CD4-positive, alpha-beta memory T cell (primary cell): Measurements from ENCODE around the gene CCN2. TPM values are rescaled to one million over a fixed set of nuclear protein-coding genes. Genes with fewer than 3 reads are reported as not detected.
"Not testable (repeated sequence)": the region's sequence is repeated elsewhere in the genome, so short reads cannot be mapped to it uniquely, and the experiment has no call there.

Source experiments
- CTCF ChIA-PET: fragments of 350-600 bp; sonication (Branson Sonifier 250); formaldehyde crosslinking; loops from one replicate; lab custom pipeline; 2021; ENCODE audit warnings: inconsistent platforms; ENCODE audit not compliant: partially characterized antibody; lab: Charles Lee
- POLR2A ChIA-PET: fragments of 350-600 bp; sonication (Branson Sonifier 250); formaldehyde crosslinking; loops from one replicate; lab custom pipeline; 2021; ENCODE audit not compliant: partially characterized antibody; lab: Charles Lee
- DNase-seq, 5 donors: peaks; one replicate each; pipeline versions ENCODE4 v3.0.0 to v3.0.0-alpha.2; 2020 to 2022; ENCODE audit warnings: mixed read lengths in 1 of 5
- H3K27ac ChIP-seq: one replicate; pipeline ENCODE4 v1.7.0; 2013; ENCODE audit warnings: low read depth, low read length
- H3K27me3 ChIP-seq: 2 replicates; pipeline ENCODE4 v1.7.0; 2013; ENCODE audit warnings: mild to moderate bottlenecking, low read length, moderate library complexity; ENCODE audit not compliant: insufficient read depth
- H3K36me3 ChIP-seq: 2 replicates; pipeline ENCODE4 v1.7.0; 2013; ENCODE audit warnings: mild to moderate bottlenecking, low read length, moderate library complexity; ENCODE audit not compliant: insufficient read depth
- H3K4me1 ChIP-seq: 2 replicates; pipeline ENCODE4 v1.7.0; 2013; ENCODE audit warnings: mild to moderate bottlenecking, low read length, moderate library complexity; ENCODE audit not compliant: insufficient read depth
- H3K4me3 ChIP-seq, 2 donors: one replicate each; pipeline ENCODE4 v1.7.0; 2013; ENCODE audit warnings: low read length in 2 of 2, mild to moderate bottlenecking in 1 of 2
- H3K9me3 ChIP-seq, 2 donors: one replicate each; pipeline ENCODE4 v1.7.0; 2013; ENCODE audit warnings: low read length in 2 of 2, control low read depth in 1 of 2; ENCODE audit not compliant: control insufficient read depth in 1 of 2
- H3K27ac Mint-ChIP-seq, 7 donors: one replicate each; pipeline ENCODE4 v1.8.0; 2020 to 2021; ENCODE audit warnings: mixed read lengths in 7 of 7, mild to moderate bottlenecking in 6 of 7, inconsistent platforms in 3 of 7, moderate library complexity in 3 of 7
- H3K27me3 Mint-ChIP-seq, 2 donors: one replicate each; pipeline ENCODE4 v1.8.0; 2020 to 2021; ENCODE audit warnings: mixed read lengths in 2 of 2
- H3K36me3 Mint-ChIP-seq, 2 donors: one replicate each; pipeline ENCODE4 v1.8.0; 2020 to 2021; ENCODE audit warnings: mixed read lengths in 2 of 2, inconsistent platforms in 1 of 2, mild to moderate bottlenecking in 1 of 2
- H3K4me1 Mint-ChIP-seq, 4 donors: one replicate each; pipeline ENCODE4 v1.8.0; 2020 to 2021; ENCODE audit warnings: mixed read lengths in 4 of 4, mild to moderate bottlenecking in 1 of 4
- H3K4me3 Mint-ChIP-seq, 8 donors: one replicate each; pipeline ENCODE4 v1.8.0; 2020 to 2021; ENCODE audit warnings: mixed read lengths in 8 of 8, mild to moderate bottlenecking in 7 of 8, moderate library complexity in 6 of 8, inconsistent platforms in 3 of 8
- H3K9me3 Mint-ChIP-seq, 8 donors: one replicate each; pipeline ENCODE4 v1.8.0; 2020 to 2021; ENCODE audit warnings: mixed read lengths in 8 of 8, mild to moderate bottlenecking in 5 of 8, inconsistent platforms in 3 of 8, moderate library complexity in 1 of 8
- intact Hi-C: fragments of 100-400 bp; cut with micrococcal nuclease; formaldehyde crosslinking; loops from one replicate; pipeline ENCODE4 v1.15.1; 2023
- polyA plus RNA-seq, 2 donors: library from polyadenylated mRNA; unstranded; fragments of 300-500 nt; fragmentation: Illumina TruSeq; gene quantifications; one replicate each; pipeline ENCODE4 v1.2.3, GENCODE V29; 2021
- total RNA-seq, 2 experiments: library from RNA; stranded (reverse); gene quantifications; one replicate each; pipeline ENCODE4 v1.2.3, GENCODE V29; 2021

Gene CCN2
- total and polyA plus RNA-seq, 4 experiments from 2014 or later = not detected

GRCh38 chr6:131901326-131901873, 49.8 kb downstream of the CCN2 start:
- H3K9me3 ChIP-seq, H3K27ac Mint-ChIP-seq, DNase-seq, H3K36me3 ChIP-seq, H3K36me3 Mint-ChIP-seq, H3K27me3 ChIP-seq, H3K4me1 ChIP-seq, H3K27ac ChIP-seq, H3K4me3 ChIP-seq, intact Hi-C loops, POLR2A ChIA-PET, H3K4me3 Mint-ChIP-seq, H3K4me1 Mint-ChIP-seq: not testable (repeated sequence)
- Mint-ChIP-seq H3K9me3 (peaks cover 0 to 22% (median 6%) of the 10 kb centered on the region in 8 donors), H3K27me3 (peaks cover 4 to 16% of the 10 kb centered on the region in 2 donors)
- CTCF ChIA-PET = interaction anchor here (0.6 to 1.0 kb wide), 3 partner anchors 10 to 998 kb away, joined by 3 to 4 read pairs (median 3); no protein-coding TSS in a partner anchor

- DNase-seq = no peak
- H3K9me3 Mint-ChIP-seq = peaks cover 0 to 22% (median 6%) of the 10 kb centered on the region in 8 donors
- H3K4me1 Mint-ChIP-seq = no peaks in the 10 kb centered on the region
- no peaks in the 10 kb centered on the region for H3K36me3 Mint-ChIP-seq
- Histone ChIP-seq H3K27me3 (no peaks in the 10 kb centered on the region), H3K4me3 (no peak overlapping the region), H3K4me1 (no peaks in the 10 kb centered on the region), H3K36me3 (no peaks in the 10 kb centered on the region), H3K9me3 (no peaks in the 10 kb centered on the region), H3K27ac (no peak overlapping the region)
- no peak overlapping the region for H3K4me3 Mint-ChIP-seq
- intact Hi-C loops = no loop called here
- POLR2A ChIA-PET = no interaction called here
- H3K27me3 Mint-ChIP-seq = peaks cover 6 to 17% of the 10 kb centered on the region in 2 donors
- no peak overlapping the region for H3K27ac Mint-ChIP-seq
- CTCF ChIA-PET = interaction anchor here (0.8 to 1.8 kb wide), 3 partner anchors 8 to 366 kb away, joined by 3 to 5 read pairs (median 4); no protein-coding TSS in a partner anchor
These were observed 50.9 kb downstream of the CCN2 start for GRCh38 chr6:131900231-131900630.

- H3K27me3 Mint-ChIP-seq = peaks cover 8 to 17% of the 10 kb centered on the region in 2 donors
- no peaks in the 10 kb centered on the region for H3K36me3 Mint-ChIP-seq
- no peaks in the 10 kb centered on the region for H3K4me1 ChIP-seq
- no peak overlapping the region for H3K4me3 ChIP-seq
- peaks cover 0 to 2% (median 0%) of the 10 kb centered on the region in 4 donors for H3K4me1 Mint-ChIP-seq
- POLR2A ChIA-PET = no interaction called here
- no peak overlapping the region for H3K27ac ChIP-seq
- peaks cover 0 to 22% (median 6%) of the 10 kb centered on the region in 8 donors for H3K9me3 Mint-ChIP-seq
- no peaks in the 10 kb centered on the region for H3K9me3 ChIP-seq
- no peak overlapping the region for H3K4me3 Mint-ChIP-seq
- DNase-seq = no peak
- H3K27ac Mint-ChIP-seq = no peak overlapping the region
- intact Hi-C loops = no loop called here
- CTCF ChIA-PET = interaction anchor here (1.8 kb wide), 1 partner anchor 9 kb away, joined by 5 read pairs; no protein-coding TSS in a partner anchor
- H3K27me3 ChIP-seq = no peaks in the 10 kb centered on the region
- H3K36me3 ChIP-seq = no peaks in the 10 kb centered on the region
These were observed 52.5 kb downstream of the CCN2 start for GRCh38 chr6:131898718-131899117.

Other genes with a start within 250 kb of the CCN2 start
- not detected for gene OR2A4, start 250.0 kb downstream of the CCN2 start, total RNA-seq
- gene OR2A4, start 250.0 kb downstream of the CCN2 start, polyA plus RNA-seq = not detected
- not detected for gene CTAGE9, start 240.4 kb downstream of the CCN2 start, total RNA-seq
- not detected for gene CTAGE9, start 240.4 kb downstream of the CCN2 start, polyA plus RNA-seq
- under 1 TPM; 0.11 to 0.52 TPM for gene ENPP1, start 143.4 kb downstream of the CCN2 start, total RNA-seq
- under 1 TPM in 1 of 2 donors, not detected in 1; 0.03 TPM for gene ENPP1, start 143.4 kb downstream of the CCN2 start, polyA plus RNA-seq